NCI-H524 (cell line): ENCODE data around the gene DIS3.
"Not testable (repeated sequence)": the region's sequence is repeated elsewhere in the genome, so short reads cannot be mapped to it uniquely, and the experiment has no call there.

ENCODE experiments used
- DNase-seq, 2 experiments: peaks; one replicate each; lab custom pipeline; 2025; lab: John Stamatoyannopoulos, UW

The DIS3 gene

GRCh38 chr13:72740015-72740414, 41.7 kb downstream of the DIS3 start:
- DNase-seq = no peak

DNA sequence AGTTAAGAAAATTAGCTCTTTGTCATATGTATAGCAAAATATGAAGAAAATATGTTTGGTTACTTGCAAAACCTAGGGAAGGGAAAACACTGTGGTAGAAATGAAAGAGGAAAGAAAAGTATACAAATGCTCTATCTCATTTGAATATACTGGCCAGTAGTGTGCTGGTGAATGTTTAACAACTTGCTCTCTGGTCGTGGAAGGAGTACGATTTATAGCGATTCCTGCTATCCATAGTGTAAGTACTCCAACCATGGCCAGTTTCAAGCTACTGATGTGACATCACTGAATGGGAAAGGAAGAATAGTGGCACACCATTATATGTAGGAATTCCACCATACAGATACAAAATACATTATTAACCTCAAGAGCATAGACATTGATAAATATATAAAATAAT, 44.7 kb downstream of the DIS3 start:
- no peak for DNase-seq

GRCh38 chr13:72728290-72728605, 53.5 kb downstream of the DIS3 start:
- no peak for DNase-seq

DNA sequence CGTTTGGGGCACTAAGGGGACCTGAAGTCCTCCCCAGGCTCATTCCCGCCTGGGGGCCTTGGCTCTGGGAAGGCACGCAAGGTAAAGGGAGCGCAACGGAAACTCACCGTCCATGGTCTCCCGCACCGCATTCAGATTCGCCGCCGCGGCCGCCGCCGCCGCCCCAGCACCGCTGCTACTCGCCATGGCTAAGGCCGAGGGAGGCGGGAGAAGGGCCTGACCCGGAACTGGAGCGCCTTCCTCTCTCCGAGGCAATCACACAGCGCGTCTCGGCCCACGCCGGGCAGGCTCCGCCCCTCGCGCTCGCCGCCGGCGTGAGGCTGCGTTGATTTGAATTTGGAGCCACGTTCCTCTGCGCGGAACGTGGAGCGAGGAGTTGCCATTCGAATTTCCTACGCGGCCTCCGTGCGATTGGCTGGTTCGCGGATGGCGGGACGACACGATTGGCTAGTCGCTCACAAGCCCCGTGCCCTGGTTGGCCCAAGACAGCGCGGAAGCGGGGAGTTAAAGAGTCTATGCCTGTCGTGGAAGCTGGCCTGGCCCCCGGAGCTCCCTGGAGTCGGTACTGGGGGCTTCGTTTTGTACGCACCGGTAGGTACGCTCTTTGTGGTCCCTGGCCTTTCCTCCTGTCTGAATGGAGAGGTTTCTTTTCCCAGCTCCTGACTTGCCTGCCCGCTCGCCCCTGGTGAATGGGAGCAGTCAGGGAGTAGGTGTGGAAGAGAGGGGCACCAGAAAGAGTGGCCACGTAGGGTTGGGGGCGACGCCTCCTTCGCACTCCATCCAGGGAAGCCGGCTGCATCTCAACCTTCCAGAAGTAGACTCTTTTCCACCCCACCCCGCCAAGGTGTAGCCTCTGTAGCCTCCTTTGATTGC, 54.0 kb downstream of the DIS3 start, which contains the start of the genes BORA and MZT1:
BORA (plus strand) TSS at position 507 of the 873 bp plus-strand sequence. CDS start 1,018 bp downstream, outside the sequence.
MZT1 (minus strand) TSS at position 213 of the 873 bp plus-strand sequence; CDS start at position 186, 27 bp downstream.
- DNase-seq = peak; percentile 96 to 97

- peak in 1 of 2 experiments; percentile 57 for DNase-seq
Measured at GRCh38 chr13:72726726-72727416, 54.8 kb downstream of the DIS3 start.

- DNase-seq = not testable (repeated sequence)
Measured at GRCh38 chr13:72726185-72726584, 55.5 kb downstream of the DIS3 start.

GRCh38 chr13:72716776-72717175, 64.9 kb downstream of the DIS3 start:
- no peak for DNase-seq
